HG03378 (cell line): ENCODE results near the gene JUND.
"Not testable (repeated sequence)": the region's sequence is repeated elsewhere in the genome, so short reads cannot be mapped to it uniquely, and the experiment has no call there.

Experiments
- ATAC-seq: cut with Tn5 transposase; IDR thresholded peaks from one replicate; pipeline ENCODE4 v1.9.1; 2021; ENCODE audit warnings: mild to moderate bottlenecking, moderate library complexity; ENCODE audit not compliant: unreplicated experiment

Gene JUND

DNA sequence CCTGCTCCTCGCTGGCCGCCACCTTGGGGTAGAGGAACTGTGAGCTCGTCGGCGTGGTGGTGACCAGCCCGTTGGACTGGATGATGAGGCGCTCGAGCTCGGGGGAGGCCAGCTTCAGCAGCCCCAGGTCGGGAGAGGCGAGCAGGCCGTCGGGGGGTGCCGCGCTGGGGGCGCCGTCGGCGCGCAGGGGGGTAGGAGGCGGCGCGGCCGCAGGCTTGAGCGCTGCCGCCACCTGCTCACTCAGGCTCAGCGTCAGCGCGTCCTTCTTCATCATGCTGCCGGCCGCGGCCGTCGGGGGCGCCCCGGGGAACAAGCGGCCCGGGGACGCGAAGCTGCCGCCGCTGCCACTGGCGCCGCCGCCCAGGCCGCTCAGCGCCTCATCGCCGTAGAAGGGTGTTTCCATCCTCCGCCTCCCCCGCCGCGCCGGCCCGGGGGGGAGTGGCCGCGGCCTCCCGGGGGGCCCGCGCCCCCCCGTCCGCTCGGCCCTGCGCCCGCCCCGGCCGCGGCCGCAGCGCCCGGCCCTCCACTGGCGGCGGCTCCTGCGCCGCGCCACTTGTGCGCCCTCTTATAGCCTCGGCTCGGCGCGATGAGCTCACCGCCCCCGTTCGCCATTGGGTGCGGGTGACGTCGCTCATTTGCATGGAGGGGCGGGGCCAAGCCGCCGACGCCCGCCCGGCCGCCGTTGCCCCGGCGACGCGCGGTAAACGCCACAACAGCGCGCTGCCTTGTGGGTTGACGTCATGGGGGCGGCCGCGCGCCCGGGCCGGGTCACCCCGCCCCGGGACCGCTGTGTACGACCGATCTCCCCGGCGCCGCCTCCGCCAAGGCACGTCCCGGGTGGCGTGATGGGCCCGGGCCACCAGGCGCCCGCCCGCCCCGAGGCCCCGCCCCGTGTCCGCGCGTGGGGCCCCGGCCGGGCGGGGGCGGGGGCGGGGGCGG lies at the start of gene JUND:
Gene JUND (minus strand): TSS at position 541 of the 939 bp plus-strand sequence. CDS start 138 bp downstream, at position 403.
- peak; percentile 46 for ATAC-seq

DNA sequence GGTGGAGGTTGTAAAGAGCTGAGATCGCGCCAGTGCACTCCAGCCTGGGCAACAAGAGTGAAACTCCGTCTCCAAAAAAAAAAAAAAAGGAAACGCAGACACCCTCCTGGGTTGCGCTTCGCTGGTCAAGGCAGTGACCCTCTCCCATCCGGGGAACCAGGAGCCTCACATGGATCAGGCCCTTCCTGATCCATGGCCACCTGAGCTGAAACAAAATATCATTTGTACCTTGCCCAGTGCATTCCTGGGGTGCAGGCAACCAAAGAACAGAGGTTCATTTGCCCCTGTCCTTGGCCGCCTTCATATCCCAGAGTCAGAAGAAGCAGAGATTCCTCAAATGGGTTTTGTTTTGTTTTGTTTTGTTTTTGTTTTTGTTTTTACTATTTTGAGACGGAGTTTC lies 49.4 kb upstream of the JUND start:
- ATAC-seq, result no peak

DNA sequence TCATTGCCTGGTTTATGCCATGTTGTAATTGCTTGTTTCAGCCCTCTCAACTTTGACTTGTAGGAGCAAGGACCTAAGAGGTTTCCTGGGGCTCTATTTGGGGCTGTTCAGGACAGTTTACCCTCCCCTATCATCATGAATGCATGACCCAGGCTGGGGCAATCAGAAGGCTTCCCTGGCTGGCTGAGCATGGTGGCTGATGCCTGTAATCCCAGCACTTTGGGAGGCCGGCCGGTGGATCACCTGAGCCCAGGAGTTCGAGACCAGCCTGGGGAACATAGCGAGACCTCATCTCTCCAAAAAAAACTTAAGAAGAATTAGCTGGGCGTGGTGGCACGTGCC lies 47.6 kb upstream of the JUND start:
- no peak for ATAC-seq

DNA sequence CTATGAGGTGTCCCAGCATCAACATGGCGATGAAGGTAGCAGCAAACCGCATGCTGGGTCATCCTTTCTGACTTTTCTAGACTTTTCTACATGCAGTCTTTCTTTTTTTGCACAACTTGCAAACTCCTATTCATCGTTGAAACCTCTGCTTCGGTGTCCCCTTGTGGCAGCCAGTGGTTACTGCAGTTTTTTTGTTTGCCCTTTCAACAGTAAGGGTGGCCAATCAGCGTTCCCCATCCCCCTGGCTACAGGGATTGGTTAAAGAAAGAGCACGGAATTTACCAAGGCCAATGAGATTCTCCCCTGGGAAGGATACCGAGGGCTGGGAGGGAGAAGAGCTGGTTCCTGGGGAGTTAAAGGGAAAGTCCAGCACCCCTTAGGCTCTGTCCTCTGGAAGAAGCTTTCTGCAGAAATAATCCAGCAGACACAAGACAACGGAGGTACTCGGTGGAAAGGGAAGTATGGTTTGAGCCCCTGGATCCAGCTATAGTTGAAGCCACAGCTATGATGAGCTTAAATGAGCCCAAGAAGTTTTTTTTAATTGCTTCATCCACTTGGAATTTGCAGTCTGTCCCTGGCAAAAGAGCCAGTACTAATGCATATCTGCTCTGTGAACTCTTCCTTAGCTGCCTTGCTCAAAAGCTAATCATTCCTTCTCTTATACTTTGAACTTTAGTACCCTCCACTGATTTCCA lies 47.1 kb upstream of the JUND start:
- peak; percentile 82 for ATAC-seq

DNA sequence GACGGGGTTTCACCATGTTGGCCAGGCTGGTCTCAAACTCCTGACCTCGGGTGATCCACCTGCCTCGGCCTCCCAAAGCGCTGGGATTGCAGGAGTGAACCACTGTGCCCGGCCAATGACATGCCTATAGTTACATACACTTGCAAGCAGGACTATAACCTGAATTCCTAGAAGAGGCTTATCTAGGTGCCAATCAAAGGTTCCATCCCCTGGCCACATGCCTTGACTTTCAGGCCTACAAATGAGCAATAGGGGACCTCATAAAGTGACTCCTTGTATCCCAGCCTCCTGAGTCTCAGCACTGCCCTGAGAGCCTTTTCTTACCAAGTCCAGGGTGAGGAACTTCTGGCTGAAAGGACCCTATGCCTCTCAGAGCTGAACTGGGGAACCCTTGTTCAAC lies 45.4 kb upstream of the JUND start:
- no peak for ATAC-seq

DNA sequence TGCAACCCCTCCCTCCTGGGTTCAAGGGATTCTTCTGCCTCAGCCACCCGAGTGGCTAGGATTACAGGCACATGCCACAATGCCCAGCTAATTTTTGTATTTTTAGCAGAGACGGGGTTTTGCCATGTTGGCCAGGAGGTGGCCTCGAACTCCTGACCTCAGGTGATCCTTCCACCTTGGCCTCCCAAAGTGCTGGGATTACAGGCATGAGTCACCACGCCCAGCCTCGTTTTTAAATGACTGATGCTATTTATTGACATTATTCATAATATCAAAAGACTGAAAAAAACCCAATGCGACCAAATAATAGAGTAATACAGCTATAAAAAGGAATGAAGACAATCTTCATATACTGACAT lies 42.9 kb upstream of the JUND start:
- not testable (repeated sequence) for ATAC-seq

DNA sequence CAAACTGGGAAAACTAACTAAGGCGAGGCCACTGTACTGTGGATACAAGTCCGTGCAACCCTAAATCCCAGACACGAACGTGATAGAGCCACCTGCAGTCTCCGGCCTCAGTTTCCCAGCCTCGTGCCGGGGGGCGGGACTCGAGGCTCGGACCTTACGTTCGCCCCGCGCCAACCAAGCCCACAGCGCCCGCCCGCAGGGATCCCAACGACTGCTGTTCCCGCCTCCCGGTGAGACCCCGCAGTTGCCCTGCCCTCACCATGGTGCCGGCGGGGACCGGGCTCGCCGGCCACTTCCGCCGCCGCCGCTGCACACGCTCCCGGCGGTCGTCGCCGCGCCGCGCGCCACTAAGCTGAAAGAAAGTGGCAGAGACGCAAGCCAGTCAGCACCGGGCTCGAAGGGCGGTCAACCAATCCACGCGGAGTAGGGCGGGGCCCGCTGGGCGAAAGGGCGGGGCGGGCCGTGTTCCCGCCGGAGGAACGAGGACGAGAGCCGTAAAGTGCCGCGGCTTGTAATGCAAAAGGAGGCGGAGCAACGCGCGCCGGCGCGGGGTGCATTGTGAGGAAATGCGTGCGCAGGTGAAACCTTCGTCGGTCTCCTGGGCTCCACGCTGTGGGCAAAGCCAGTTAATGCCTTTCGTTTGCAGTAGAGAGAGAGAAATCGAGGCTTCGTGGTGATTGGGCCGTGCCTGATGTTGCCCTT lies 41.5 kb upstream of the JUND start, which contains the start of gene LSM4:
Gene LSM4 (minus strand): TSS at position 318 of the 702 bp plus-strand sequence. CDS start 56 bp downstream, at position 262.
- ATAC-seq, result peak; percentile 82

DNA sequence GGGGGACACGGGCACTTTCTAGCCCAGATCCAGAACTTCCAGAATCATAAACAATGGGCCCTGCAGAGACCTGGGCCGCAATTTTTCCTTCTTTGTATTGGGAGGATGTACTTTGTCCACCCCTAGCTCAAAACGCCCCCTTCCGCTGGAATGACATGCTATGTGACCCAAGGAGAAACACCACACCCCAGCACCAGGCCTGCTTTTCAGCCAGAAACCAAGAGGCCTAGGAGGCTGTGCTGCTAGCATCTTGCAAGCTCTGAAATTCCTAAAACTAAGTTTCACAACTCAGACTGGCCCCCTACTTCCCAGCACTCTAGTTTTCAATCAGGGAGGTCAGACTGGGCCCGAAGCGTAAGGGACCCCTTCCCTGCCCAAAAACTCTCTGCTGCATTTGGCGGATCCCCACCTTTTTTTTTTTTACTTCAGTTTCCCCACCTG lies 40.9 kb upstream of the JUND start:
- no peak for ATAC-seq

DNA sequence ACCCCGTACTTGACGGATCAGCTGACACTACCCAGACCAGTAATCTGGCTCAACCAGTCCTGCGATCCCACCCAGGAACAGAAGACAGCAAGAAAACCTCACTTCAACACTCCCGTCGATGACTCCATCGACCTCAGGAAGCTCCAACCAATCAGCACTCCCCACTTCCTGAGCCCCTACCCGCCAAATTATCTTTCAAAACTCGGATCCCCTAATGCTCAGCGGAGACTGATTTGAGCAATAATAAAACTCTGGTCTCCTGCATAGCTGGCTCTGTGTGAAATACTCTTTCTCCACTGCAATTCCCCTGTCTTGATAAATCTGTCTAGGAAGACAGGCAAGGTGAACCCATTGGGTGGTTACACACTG lies 40.3 kb upstream of the JUND start:
- no peak for ATAC-seq

DNA sequence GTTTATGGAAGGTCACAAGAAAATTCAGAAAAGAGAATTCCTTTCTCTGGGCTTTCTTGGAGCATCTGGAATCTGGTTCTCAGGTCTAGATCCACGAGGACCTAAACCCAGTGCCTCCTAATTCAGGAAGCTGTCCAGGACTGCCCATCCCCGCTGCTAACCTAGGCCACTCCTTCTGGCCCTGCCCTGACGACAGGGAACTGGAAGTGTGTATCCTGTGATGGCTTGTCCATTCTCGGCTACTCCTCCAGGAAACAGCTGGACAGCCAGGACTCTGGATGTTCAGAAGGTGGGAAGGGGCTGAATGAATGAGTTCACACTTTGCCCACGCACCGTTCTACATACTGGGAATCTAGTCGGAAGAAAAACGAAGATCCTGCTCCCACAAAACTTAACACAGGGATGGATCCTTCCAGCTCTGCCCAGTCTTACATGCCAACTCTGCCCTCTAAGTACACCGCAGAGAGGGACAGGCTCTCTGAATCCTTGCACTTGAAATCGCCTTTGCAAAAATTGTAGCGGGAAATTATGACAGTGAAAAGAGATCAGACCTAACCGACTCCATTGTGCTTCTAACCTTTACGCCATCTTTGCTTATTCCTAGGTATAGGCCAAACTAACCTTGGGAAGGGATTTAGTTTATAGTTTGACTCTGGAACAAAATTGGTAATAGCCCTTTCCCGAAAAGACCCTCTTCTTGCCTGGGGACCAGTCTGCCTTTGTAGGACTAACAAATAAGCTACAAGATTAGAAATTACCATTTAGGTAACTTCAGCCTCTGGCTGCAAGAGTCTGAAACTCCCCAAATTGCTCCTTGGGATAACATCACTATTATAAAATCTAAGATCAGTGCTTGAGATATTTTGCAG lies 39.7 kb upstream of the JUND start:
- no peak for ATAC-seq

DNA sequence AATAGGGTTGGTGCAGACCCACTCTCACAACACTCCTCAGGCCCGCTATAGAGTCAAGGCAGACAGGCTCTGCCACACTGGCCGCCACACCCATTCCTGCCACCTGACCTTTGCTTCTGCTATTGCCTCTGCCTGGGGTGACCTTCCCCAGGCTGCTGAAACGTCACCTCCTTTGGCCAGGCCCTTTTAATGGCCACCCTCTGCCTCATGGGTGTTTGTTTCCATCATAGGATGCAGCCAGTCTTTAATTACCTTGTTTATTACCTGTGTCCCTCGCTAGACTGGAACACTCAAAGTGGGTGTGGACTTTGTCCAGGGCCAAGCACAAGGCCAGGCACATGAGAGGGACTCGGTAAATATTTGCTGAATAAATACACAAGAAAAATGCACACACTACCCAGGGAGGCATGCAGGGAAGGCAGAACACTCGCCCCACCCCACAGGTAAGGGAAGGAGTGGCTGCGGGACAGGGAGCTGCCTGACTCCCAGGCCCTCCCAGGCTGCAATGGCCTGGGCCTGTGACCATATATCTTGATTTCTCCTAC lies 38.2 kb upstream of the JUND start:
- no peak for ATAC-seq

DNA sequence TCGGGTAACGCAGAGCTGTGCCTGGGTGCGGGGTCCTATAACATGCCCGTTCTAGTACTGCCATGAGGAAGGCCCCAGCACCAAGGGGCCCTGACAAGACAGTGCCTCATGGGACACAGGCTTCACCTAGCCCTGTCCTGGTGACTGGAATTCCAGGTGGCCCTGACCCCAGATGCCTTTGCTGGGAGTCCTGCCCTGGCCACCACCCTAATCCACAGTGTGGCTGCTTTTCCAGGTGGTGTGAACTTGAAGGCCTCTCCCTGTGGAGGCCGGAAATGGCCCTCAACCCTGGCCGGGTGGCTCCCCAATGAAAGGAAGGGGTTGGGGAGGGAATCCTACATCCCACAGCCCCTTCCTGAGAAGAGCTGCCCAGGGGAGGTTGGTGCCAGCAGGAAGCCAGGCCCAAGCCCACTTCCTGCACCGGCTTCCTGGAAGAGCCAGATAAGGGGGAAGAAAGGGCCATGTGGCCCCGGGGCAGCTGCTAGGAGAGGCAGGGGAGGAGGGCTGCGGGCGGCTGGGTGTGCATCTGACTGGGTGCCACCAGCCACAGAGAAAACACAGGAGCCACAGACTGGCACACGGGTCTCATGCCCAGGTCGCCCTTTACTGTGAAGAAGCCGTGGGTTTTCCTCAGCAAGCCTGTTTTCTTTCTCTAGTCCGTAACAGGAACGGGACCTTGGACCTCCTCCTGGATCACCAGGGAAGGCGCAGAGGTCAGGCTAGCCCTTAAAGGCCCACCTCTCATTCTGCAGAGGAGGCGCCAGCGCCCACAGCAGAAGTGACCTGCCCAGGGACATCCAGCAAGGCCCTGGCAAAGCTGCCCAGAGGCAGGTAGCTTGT lies 36.8 kb upstream of the JUND start:
- ATAC-seq, result no peak

DNA sequence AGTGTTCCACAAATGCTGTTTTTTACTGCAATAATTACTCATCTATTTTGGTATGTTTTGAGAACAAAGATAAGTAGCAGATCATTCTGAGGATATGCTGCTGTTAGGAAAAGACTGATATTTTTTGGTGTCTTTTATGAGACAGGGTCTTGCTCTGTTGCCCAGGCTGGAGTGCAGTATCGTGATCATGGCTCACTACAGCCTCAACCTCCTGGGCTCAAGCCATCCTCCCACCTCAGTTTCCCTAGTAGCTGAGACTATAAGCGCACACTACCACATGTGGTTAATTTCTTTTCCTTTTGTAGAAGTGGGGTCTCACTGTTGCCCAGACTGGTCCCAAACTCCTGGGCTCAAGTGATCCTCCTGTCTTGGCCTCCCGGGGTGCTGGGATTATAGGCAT lies 32.0 kb upstream of the JUND start:
- no peak for ATAC-seq

DNA sequence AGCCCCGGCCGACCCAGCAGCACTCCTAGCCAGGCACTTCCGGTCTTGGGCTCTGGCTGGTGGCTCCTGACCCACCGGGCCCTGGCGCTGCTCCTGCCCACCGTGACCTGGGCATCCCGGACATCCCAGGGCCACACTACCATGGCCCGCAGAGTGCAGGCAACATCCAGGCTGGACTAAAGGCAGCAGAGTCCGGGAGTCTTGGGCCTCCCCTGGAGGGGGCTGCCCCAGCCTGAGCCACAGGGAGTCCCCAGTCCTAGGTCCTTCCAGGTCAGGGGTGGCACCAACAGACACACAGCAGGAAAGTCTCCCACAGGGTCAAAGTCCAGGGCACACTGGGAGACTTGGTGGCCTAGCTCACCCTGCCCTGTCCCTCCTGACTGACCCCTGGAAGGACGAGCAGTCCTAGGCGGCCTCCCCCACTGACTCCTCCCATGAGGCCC lies 30.7 kb upstream of the JUND start:
- ATAC-seq, result no peak

DNA sequence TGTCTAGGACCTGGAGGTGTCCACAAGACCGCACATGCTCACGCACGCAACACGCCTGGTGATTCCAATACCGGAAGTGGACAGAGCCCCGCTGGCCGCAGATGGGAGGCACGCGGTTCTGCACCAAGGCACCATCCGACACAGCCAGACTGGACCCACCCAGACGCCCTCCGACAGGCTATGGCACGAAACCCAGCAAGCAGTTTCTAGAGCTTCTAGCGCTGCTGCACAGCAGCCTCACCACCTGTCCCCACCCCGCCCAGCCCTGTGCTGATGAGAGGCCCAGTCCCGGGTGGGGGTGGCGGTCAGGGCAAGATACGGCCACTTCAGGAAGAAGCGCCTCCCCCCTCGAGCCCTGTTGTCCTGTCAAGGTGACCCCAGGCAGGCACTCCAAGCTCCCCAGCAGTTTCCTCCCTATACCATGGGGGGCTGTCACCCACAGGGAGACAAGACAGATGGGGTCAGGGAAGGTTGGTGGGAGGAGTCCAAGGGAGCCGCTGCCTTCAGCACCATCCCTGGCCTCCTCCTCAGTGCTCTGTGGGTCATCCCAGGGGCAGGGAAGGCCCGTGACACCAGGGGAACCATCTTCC lies 30.2 kb upstream of the JUND start:
- ATAC-seq, result no peak

DNA sequence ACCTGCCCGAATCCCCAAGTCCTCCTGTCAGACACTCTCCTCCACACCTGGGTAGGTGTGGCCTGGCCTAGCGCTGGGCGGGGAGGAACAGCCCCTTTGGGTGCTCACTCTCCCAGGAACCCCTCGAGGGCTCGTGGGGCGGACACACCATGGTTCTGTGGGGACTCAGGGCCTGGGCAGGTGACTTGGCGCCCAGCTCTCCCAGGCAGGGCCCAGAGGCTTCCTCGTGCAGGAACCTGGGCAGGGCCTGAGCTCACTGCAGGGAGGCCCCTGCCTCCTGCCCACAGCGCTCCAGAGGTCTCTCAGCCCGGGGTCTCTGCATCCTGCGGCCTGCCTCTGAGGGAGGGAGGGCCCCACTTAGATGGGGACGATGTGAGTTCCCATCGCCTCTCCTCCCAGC lies 29.5 kb upstream of the JUND start:
- ATAC-seq, result no peak

DNA sequence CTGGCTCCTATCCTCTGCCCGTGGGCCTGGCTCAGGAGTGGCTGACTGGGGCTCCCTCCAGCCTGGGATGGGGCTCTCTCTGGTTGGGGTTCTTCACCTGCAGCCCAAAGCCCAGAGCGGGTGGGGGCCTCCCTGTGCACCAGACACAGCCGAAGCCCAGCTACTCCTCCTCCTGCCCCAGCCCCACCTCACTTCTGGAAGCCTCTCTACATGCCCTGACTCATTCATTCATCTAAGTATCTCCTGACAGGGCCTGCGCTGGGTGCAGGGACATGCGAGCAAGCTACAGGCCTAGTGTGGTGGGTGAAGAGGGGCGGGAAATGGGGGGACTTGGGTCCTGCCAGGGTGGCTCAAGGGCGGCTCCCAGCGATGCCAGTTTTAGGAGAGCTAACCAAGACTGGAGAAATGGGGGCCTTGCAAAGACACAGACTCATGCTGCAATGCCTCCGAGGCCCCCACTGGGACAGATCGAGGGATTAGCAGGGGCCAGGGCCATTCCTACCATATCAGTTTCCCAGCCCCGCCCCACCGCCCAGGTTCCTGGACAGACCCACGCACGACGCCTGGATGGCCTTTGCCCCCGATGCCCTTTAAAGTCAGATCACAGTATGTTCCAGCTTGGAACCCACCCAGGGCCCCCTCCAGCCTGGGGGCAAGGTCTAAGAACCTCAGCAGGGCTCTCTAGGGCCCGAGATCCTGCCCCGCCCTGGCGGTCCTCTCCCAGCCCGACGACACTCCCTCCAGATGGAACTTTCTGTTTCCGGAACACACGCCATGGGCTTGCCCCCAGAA lies 28.9 kb upstream of the JUND start:
- no peak for ATAC-seq

DNA sequence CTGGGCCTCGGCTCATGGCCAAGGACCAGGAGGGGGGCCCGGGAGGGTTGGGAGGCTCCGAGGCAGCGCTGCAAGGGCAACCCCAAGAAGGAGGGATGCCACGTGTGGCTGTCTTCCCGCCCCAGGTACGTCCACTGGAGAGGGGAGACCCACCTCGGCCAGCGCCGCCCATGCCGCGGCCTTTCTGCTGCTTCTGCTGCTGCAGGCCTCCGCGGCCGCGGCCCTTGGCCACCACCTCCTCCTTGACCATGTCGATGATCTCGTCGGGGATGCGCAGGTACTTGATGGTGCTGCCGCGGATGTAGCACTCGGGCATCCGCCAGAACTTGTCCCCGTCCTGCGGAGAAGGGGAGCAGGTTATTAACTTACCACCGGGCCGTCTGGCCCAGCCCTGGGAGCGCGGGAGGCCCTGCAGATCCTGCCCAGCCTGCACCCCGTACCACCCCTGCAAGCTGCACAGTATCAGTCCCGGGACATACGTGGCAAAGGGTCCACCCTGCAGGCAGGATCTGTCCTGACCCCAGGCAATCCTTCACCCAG lies 28.2 kb upstream of the JUND start:
- no peak for ATAC-seq
